Osteoblast (primary cell): ENCODE results near the gene IGSF5. TPM values are rescaled to one million over a fixed set of nuclear protein-coding genes. Genes with fewer than 3 reads are reported as not detected.

ENCODE experiments used
- DNase-seq: peaks from one replicate; pipeline ENCODE4 v3.0.0; 2011; ENCODE audit warnings: low spot score, mixed read lengths; ENCODE audit not compliant: insufficient read length; ENCODE audit errors: missing footprints
- H2AFZ ChIP-seq: 2 replicates; pipeline ENCODE4 v1.6.0; 2011; ENCODE audit warnings: mild to moderate bottlenecking, low read length
- H3K27ac ChIP-seq: 2 replicates; pipeline ENCODE4 v1.5.1; 2011; ENCODE audit warnings: mild to moderate bottlenecking, low read depth, low read length, moderate library complexity
- H3K27me3 ChIP-seq: 2 replicates; pipeline ENCODE4 v1.6.0; 2012; ENCODE audit warnings: mild to moderate bottlenecking, control low read depth, inconsistent platforms, low read length, moderate library complexity; ENCODE audit not compliant: insufficient read depth
- H3K36me3 ChIP-seq: 2 replicates; pipeline ENCODE4 v1.5.1; 2011; ENCODE audit warnings: mild to moderate bottlenecking, low read length, control low read depth, moderate library complexity; ENCODE audit not compliant: insufficient read depth
- H3K4me1 ChIP-seq: 2 replicates; pipeline ENCODE4 v1.5.1; 2011; ENCODE audit warnings: mild to moderate bottlenecking, low read length, control low read depth, moderate library complexity; ENCODE audit not compliant: insufficient read depth
- H3K4me2 ChIP-seq: 2 replicates; pipeline ENCODE4 v1.6.0; 2011; ENCODE audit warnings: mild to moderate bottlenecking, low read length; ENCODE audit not compliant: insufficient read depth
- H3K4me3 ChIP-seq: fragments of 200-600 bp; sonication (generic); 3 replicates; pipeline ENCODE4 v1.5.1; 2012; ENCODE audit warnings: mild to moderate bottlenecking, low read length, inconsistent platforms; ENCODE audit not compliant: insufficient read depth
- H3K79me2 ChIP-seq: 2 replicates; pipeline ENCODE4 v1.6.0; 2012; ENCODE audit warnings: mild to moderate bottlenecking, low read length, control low read depth, inconsistent platforms; ENCODE audit not compliant: insufficient read depth
- H3K9me3 ChIP-seq: 2 replicates; pipeline ENCODE4 v1.5.1; 2011; ENCODE audit warnings: low read depth, low read length, control low read depth
- H4K20me1 ChIP-seq: 2 replicates; pipeline ENCODE4 v1.6.0; 2012; ENCODE audit warnings: mild to moderate bottlenecking, low read length, control low read depth; ENCODE audit not compliant: insufficient read depth
- CTCF ChIP-seq: IDR thresholded peaks from 2 replicates; pipeline ENCODE4 v1.5.1; 2011; ENCODE audit warnings: mild to moderate bottlenecking, low read depth, low read length, moderate library complexity; ENCODE audit errors: extremely low read depth
- total RNA-seq: library from RNA; depleted of rRNA; stranded (reverse); fragments of >200 nt; gene quantifications from 2 replicates; pipeline ENCODE4 v1.2.3, GENCODE V29; 2012

Gene IGSF5
- total RNA-seq, 1 donor: not detected

DNA sequence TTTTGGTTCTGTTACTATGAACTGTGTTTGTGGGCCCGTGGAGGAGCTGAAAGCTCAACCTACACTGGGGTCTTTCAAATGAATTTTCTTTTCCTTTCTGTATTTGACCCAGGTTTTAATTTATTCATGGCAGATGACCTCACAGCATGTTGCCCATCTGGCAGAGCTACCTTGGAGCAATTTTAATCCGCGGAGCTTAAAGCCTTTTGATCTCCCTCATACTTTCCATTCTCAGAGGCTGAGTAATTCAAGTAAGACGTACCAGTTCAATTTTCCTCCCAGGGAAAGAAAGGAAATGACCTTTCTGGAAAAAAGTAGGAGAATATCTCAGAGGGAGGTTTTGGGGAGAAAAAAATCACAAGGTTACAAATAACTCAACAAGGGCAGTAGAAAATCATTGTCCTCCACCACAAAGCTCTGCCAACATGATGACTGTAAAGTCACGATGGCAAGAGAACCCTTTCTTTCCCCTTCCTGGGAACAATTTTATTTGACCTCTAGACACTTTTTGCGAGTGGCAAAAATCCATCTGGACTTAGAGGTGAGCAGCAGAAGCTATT lies 100.7 kb downstream of the IGSF5 start:
- no peak overlapping the region for H3K4me3 ChIP-seq
- no peaks in the 10 kb centered on the region for H3K9me3 ChIP-seq
- H3K79me2 ChIP-seq: no peaks in the 10 kb centered on the region
- no peak overlapping the region for H3K4me2 ChIP-seq
- H3K36me3 ChIP-seq: no peaks in the 10 kb centered on the region
- no peak for DNase-seq
- H3K27me3 ChIP-seq: no peaks in the 10 kb centered on the region
- H3K4me1 ChIP-seq: no peaks in the 10 kb centered on the region
- H3K27ac ChIP-seq: no peak overlapping the region
- no peak overlapping the region for H2AFZ ChIP-seq
- H4K20me1 ChIP-seq: no peaks in the 10 kb centered on the region
- no peak for TF ChIP-seq CTCF

DNA sequence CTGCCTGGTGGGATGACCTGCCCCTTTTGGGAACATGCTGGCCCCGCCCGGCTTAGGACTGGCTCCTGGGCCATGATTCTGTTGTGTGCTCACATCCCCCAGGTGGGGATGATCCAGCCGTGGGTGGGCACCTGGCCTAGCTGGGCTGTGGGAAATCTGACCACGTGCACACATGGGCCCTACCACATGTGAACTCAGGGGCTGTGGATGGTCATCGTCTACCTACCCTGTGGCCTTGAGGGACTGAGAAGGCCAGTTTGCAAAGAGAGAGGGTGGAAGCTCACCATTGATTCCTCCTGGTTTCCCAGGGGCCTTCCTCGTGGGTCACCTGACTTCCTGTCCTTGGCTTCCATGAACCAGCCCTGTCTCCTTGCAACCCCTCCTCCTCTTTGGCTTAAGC lies 102.9 kb downstream of the IGSF5 start:
- no peak for TF ChIP-seq CTCF
- no peaks in the 10 kb centered on the region for H3K36me3 ChIP-seq
- no peaks in the 10 kb centered on the region for H4K20me1 ChIP-seq
- no peak overlapping the region for H3K4me2 ChIP-seq
- H2AFZ ChIP-seq: no peak overlapping the region
- no peaks in the 10 kb centered on the region for H3K79me2 ChIP-seq
- no peaks in the 10 kb centered on the region for H3K27me3 ChIP-seq
- no peaks in the 10 kb centered on the region for H3K4me1 ChIP-seq
- DNase-seq: no peak
- H3K27ac ChIP-seq: no peak overlapping the region
- H3K9me3 ChIP-seq: no peaks in the 10 kb centered on the region
- no peak overlapping the region for H3K4me3 ChIP-seq

DNA sequence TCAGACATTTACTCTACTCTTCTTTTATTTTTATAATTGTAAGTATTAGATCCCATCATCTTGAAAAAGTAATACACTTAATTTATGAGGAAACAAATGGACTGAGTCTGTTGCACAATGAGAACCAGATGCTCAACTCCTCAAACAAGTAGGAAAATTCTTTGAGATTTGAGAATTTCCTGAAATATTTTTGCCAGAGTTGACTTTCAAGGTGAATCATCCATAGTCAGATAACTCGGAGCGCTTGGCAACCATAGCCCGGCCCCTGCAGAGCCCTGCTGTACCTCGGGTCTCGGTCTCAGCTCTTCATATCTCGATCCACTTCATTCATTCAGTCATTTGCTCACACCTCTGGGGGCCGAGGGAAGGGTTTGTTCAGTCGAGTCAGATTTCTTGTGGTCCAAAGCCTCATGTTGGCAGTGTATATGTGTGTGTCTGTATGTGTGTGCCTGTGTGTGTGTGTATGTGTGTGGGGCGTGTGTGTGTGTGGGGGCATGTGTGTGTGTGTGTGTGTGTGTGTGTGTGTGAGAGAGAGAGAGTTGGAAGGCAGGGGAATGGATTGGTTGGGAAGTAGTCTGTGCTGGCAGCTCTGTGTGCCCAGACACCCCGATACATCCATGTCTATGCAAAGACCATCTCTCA lies 104.2 kb downstream of the IGSF5 start:
- H3K36me3 ChIP-seq: no peaks in the 10 kb centered on the region
- no peaks in the 10 kb centered on the region for H3K4me1 ChIP-seq
- no peak overlapping the region for H3K4me3 ChIP-seq
- H2AFZ ChIP-seq: no peak overlapping the region
- no peaks in the 10 kb centered on the region for H3K9me3 ChIP-seq
- H3K27me3 ChIP-seq: no peaks in the 10 kb centered on the region
- H3K4me2 ChIP-seq: no peak overlapping the region
- no peak overlapping the region for H3K27ac ChIP-seq
- no peaks in the 10 kb centered on the region for H4K20me1 ChIP-seq
- H3K79me2 ChIP-seq: no peaks in the 10 kb centered on the region
- no peak for DNase-seq
- TF ChIP-seq CTCF: no peak

DNA sequence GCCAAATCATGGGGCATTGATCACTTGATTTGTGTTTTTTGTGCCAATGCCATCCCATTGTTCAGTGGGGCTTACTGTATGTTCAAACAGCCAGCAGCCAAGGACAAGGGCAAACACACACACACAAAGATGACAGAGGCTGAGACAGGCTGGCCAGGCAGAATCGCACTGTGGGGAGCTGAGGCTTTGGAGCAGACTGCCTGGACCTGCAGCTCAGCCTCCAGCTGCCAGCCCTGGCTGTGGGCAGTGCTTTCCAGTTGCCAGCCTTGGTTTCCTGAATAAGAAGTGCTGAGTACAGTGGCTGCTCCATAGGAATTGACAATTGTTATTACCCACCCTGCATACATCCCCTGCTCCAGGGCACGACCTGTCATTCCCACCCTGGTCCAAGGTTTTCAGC lies 105.3 kb downstream of the IGSF5 start:
- no peak for TF ChIP-seq CTCF
- no peaks in the 10 kb centered on the region for H3K27me3 ChIP-seq

More for the DNA sequence above, 105.3 kb downstream of the IGSF5 start:
- H3K9me3 ChIP-seq: no peaks in the 10 kb centered on the region
- H3K79me2 ChIP-seq: no peaks in the 10 kb centered on the region
- H2AFZ ChIP-seq: no peak overlapping the region
- no peaks in the 10 kb centered on the region for H3K36me3 ChIP-seq
- no peak for DNase-seq
- no peaks in the 10 kb centered on the region for H3K4me1 ChIP-seq
- H3K4me2 ChIP-seq: no peak overlapping the region
- no peak overlapping the region for H3K27ac ChIP-seq
- no peak overlapping the region for H3K4me3 ChIP-seq
- H4K20me1 ChIP-seq: no peaks in the 10 kb centered on the region
